Gastrocnemius medialis (tissue), 4 donors: ENCODE results near the gene SRSF8.
"Not testable (repeated sequence)": the region's sequence is repeated elsewhere in the genome, so short reads cannot be mapped to it uniquely, and the experiment has no call there.

Experiments used
- CTCF ChIP-seq, 5 experiments: fragments of 450-650 bp in 3 of 5; fragments of 200-600 bp in 2 of 5; sonication (generic) in 2 of 5; IDR thresholded peaks in 4 of 5; conservative IDR thresholded peaks in 1 of 5; 1 replicate in 4 of 5; 2 replicates in 1 of 5; pipeline ENCODE4 v1.5.1; 2016 to 2019; ENCODE audit warnings: antibody characterized with exemption in 5 of 5, mild to moderate bottlenecking in 3 of 5, moderate library complexity in 3 of 5
- POLR2A ChIP-seq, 2 donors: fragments of 450-650 bp; IDR thresholded peaks; one replicate each; pipeline ENCODE4 v1.6.1; 2017; ENCODE audit warnings: antibody characterized with exemption in 2 of 2, mild to moderate bottlenecking in 2 of 2, moderate library complexity in 2 of 2

GRCh38 chr11:95049122-95049521 lies 17.6 kb upstream of the SRSF8 start, which contains the start of gene KDM4F:
- TF ChIP-seq CTCF (IDR thresholded peaks at IDR 0.05 in 4 of 5, conservative IDR thresholded peaks at IDR 0.05 in 1 of 5); POLR2A (IDR thresholded peaks at IDR 0.05): not testable (repeated sequence)
